Karpas-422 (cell line): Measurements from ENCODE around the gene HOXC12. TPM values are rescaled to one million over a fixed set of nuclear protein-coding genes. Genes with fewer than 3 reads are reported as not detected.
A peak's percentile ranks its signal among the peaks of the same experiment; 100 is the strongest.

Source experiments
- DNase-seq: peaks from one replicate; pipeline ENCODE4 v3.0.0-alpha.2; 2015
- H2AFZ ChIP-seq: fragments of 200-600 bp; sonication (generic); 2 replicates; pipeline ENCODE4 v1.6.1; 2014; ENCODE audit warnings: antibody characterized with exemption, low read length, mixed read lengths
- H3K27ac ChIP-seq: fragments of 200-600 bp; sonication (generic); 2 replicates; pipeline ENCODE4 v1.5.1; 2014; ENCODE audit warnings: mild to moderate bottlenecking, low read length, moderate library complexity
- H3K27me3 ChIP-seq: fragments of 200-600 bp; sonication (generic); 2 replicates; pipeline ENCODE4 v1.6.1; 2014; ENCODE audit warnings: low read length, mixed read lengths
- H3K36me3 ChIP-seq: fragments of 200-600 bp; sonication (generic); 2 replicates; pipeline ENCODE4 v1.6.1; 2014; ENCODE audit warnings: low read length, mixed read lengths; ENCODE audit not compliant: insufficient read depth
- H3K4me1 ChIP-seq: fragments of 200-600 bp; sonication (generic); 2 replicates; pipeline ENCODE4 v1.6.1; 2014; ENCODE audit warnings: mild to moderate bottlenecking, low read length, mixed read lengths
- H3K4me2 ChIP-seq: fragments of 200-600 bp; sonication (generic); 2 replicates; pipeline ENCODE4 v1.6.1; 2014; ENCODE audit warnings: low read length, low read depth, mild to moderate bottlenecking; ENCODE audit not compliant: poor library complexity, severe bottlenecking
- H3K4me3 ChIP-seq: fragments of 200-600 bp; sonication (generic); 2 replicates; pipeline ENCODE4 v1.5.1; 2014; ENCODE audit warnings: mild to moderate bottlenecking, antibody characterized with exemption, low read length, mixed read lengths
- H3K79me2 ChIP-seq: fragments of 200-600 bp; sonication (generic); 2 replicates; pipeline ENCODE4 v1.6.1; 2014; ENCODE audit warnings: mild to moderate bottlenecking, low read length, mixed read lengths
- H3K9ac ChIP-seq: fragments of 200-600 bp; sonication (generic); 2 replicates; pipeline ENCODE4 v1.6.0; 2014; ENCODE audit warnings: low read length
- H3K9me2 ChIP-seq: fragments of 200-600 bp; sonication (generic), shearing (Covaris generic); replicated peaks from 2 replicates; pipeline ENCODE4 v1.6.0; 2014; ENCODE audit warnings: mild to moderate bottlenecking, low read length, moderate library complexity; ENCODE audit not compliant: insufficient read depth
- H3K9me3 ChIP-seq: fragments of 300-700, 200-600 bp; sonication (generic); 2 replicates; pipeline ENCODE4 v1.6.1; 2014; ENCODE audit warnings: low read length, mixed read lengths
- H4K20me1 ChIP-seq: fragments of 200-600 bp; sonication (generic); 2 replicates; pipeline ENCODE4 v1.6.1; 2014; ENCODE audit warnings: mild to moderate bottlenecking, antibody characterized with exemption, low read length, low read depth; ENCODE audit not compliant: insufficient read depth
- total RNA-seq: library from RNA; depleted of rRNA; stranded (reverse); fragments of >200 nt; shearing (Covaris generic); gene quantifications from 2 replicates; pipeline ENCODE4 v1.2.3, GENCODE V29; 2014; ENCODE audit warnings: low replicate concordance

HOXC12 gene
- total RNA-seq, 1 experiment from 2014 or later = not detected

GRCh38 chr12:54004063-54004840 is 49.5 kb downstream of the HOXC12 start:
- Histone ChIP-seq H3K4me2 (no peak overlapping the region), H4K20me1 (no peaks in the 10 kb centered on the region), H2AFZ (no peak overlapping the region), H3K79me2 (no peaks in the 10 kb centered on the region), H3K27ac (no peak overlapping the region), H3K9me2 (no peaks in the 10 kb centered on the region), H3K9me3 (no peaks in the 10 kb centered on the region), H3K36me3 (no peaks in the 10 kb centered on the region), H3K4me3 (no peak overlapping the region), H3K9ac (no peak overlapping the region), H3K4me1 (peaks cover 8% of the 10 kb centered on the region), H3K27me3 (no peaks in the 10 kb centered on the region)
- DNase-seq = no peak

- Histone ChIP-seq H2AFZ (no peak overlapping the region), H3K4me1 (peaks cover 8% of the 10 kb centered on the region), H3K27ac (no peak overlapping the region), H3K9ac (no peak overlapping the region), H3K9me2 (no peaks in the 10 kb centered on the region), H3K4me2 (no peak overlapping the region), H3K4me3 (no peak overlapping the region), H3K79me2 (no peaks in the 10 kb centered on the region), H3K9me3 (no peaks in the 10 kb centered on the region), H3K36me3 (no peaks in the 10 kb centered on the region), H4K20me1 (no peaks in the 10 kb centered on the region), H3K27me3 (no peaks in the 10 kb centered on the region)
- no peak for DNase-seq
Measured at GRCh38 chr12:54004841-54005530, 50.3 kb downstream of the HOXC12 start.

GRCh38 chr12:54005531-54005852 is 50.8 kb downstream of the HOXC12 start:
- DNase-seq = no peak
- Histone ChIP-seq H3K9ac (no peak overlapping the region), H3K27me3 (no peaks in the 10 kb centered on the region), H3K4me1 (peaks cover 8% of the 10 kb centered on the region), H3K79me2 (no peaks in the 10 kb centered on the region), H3K4me3 (no peak overlapping the region), H3K27ac (no peak overlapping the region), H4K20me1 (no peaks in the 10 kb centered on the region), H3K36me3 (no peaks in the 10 kb centered on the region), H3K9me3 (no peaks in the 10 kb centered on the region), H3K9me2 (no peaks in the 10 kb centered on the region), H2AFZ (no peak overlapping the region), H3K4me2 (no peak overlapping the region)

GRCh38 chr12:54005853-54006558 is 51.3 kb downstream of the HOXC12 start:
- Histone ChIP-seq H3K4me1 (peaks cover 11% of the 10 kb centered on the region), H3K79me2 (no peaks in the 10 kb centered on the region), H2AFZ (peak overlapping the region; percentile 71; the same call in 1 of the 2 replicates), H4K20me1 (no peaks in the 10 kb centered on the region), H3K27me3 (no peaks in the 10 kb centered on the region), H3K4me2 (peak overlapping the region; percentile 74), H3K27ac (no peak overlapping the region), H3K9ac (peak overlapping the region; percentile 66), H3K36me3 (no peaks in the 10 kb centered on the region), H3K4me3 (peak overlapping the region; percentile 53), H3K9me2 (no peaks in the 10 kb centered on the region), H3K9me3 (no peaks in the 10 kb centered on the region)
- DNase-seq = peak; percentile 93

GRCh38 chr12:54006559-54007220 is 52.0 kb downstream of the HOXC12 start:
- Histone ChIP-seq H3K4me2 (peak overlapping the region; percentile 74), H3K27me3 (no peaks in the 10 kb centered on the region), H4K20me1 (no peaks in the 10 kb centered on the region), H3K36me3 (no peaks in the 10 kb centered on the region), H3K9me3 (no peaks in the 10 kb centered on the region), H3K79me2 (no peaks in the 10 kb centered on the region), H3K4me3 (peak overlapping the region; percentile 53), H3K27ac (no peak overlapping the region), H3K9me2 (no peaks in the 10 kb centered on the region), H3K4me1 (peaks cover 18% of the 10 kb centered on the region), H3K9ac (peak overlapping the region; percentile 66), H2AFZ (peak overlapping the region; percentile 71; the same call in 1 of the 2 replicates)
- no peak for DNase-seq

- Histone ChIP-seq H2AFZ (no peak overlapping the region), H4K20me1 (no peaks in the 10 kb centered on the region), H3K79me2 (no peaks in the 10 kb centered on the region), H3K27me3 (no peaks in the 10 kb centered on the region), H3K9ac (no peak overlapping the region), H3K36me3 (no peaks in the 10 kb centered on the region), H3K4me2 (no peak overlapping the region), H3K4me1 (peaks cover 19% of the 10 kb centered on the region), H3K9me3 (no peaks in the 10 kb centered on the region), H3K9me2 (no peaks in the 10 kb centered on the region), H3K27ac (no peak overlapping the region), H3K4me3 (no peak overlapping the region)
- no peak for DNase-seq
Measured at GRCh38 chr12:54007538-54008259, 53.0 kb downstream of the HOXC12 start.

- H2AFZ ChIP-seq = no peak overlapping the region
- H3K9ac ChIP-seq = no peak overlapping the region
- no peak overlapping the region for H3K27ac ChIP-seq
- no peaks in the 10 kb centered on the region for H3K36me3 ChIP-seq
- no peaks in the 10 kb centered on the region for H3K27me3 ChIP-seq
- DNase-seq = no peak
- H3K79me2 ChIP-seq = no peaks in the 10 kb centered on the region
- H4K20me1 ChIP-seq = no peaks in the 10 kb centered on the region
- H3K4me2 ChIP-seq = no peak overlapping the region
- H3K4me1 ChIP-seq = peaks cover 19% of the 10 kb centered on the region
- H3K4me3 ChIP-seq = no peak overlapping the region
- H3K9me3 ChIP-seq = no peaks in the 10 kb centered on the region
- H3K9me2 ChIP-seq = no peaks in the 10 kb centered on the region
Measured at GRCh38 chr12:54008260-54008552, 53.5 kb downstream of the HOXC12 start.
